Fibroblast of skin of abdomen (primary cell): ENCODE results near the gene ZP3.
"Not testable (repeated sequence)": the region's sequence is repeated elsewhere in the genome, so short reads cannot be mapped to it uniquely, and the experiment has no call there.

Source experiments
- DNase-seq: peaks from one replicate; pipeline ENCODE4 v3.0.0-alpha.2; 2013

Gene ZP3

DNA sequence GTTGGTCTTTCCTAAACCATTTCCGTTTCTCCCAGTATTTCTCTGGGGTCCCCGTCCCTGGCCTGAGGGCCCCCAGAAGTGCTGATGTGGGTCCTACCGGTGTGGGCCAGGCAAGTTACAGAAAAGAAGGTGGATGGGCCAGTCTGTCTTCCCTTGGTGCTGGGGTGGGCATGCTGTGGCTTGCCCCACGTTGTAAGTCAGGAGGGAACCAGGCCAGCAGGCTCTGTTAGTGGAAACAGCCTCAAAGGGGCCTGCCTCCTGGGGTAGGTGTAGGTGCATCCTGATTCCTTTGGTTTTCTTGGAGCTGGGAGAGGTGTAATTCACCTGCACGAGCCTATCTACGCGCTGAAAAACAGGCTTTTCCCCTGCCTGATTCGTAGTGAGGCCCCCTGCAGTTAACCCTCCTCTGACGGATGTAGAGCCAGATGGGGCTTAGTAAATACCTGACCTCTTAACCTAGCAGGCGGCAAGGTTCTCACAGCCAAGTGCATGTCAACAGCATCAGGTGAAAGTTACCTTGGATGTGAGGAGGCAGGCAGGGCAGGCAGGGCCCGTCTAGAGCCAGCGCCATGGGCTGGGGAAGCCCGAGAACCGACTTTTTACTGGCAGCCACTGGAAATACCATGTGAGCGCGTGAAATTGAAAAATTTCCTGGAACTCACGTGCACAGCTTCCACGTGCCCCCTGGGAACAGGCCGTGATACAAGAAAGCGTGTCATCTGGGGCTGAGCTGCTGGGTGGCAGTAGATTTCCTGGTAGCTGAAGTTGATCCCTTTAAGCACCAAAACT is 61.3 kb downstream of the ZP3 start:
- DNase-seq: not testable (repeated sequence)

- not testable (repeated sequence) for DNase-seq
These were observed 61.9 kb downstream of the ZP3 start for GRCh38 chr7:76486618-76487017.

GRCh38 chr7:76487969-76488368 is 63.2 kb downstream of the ZP3 start:
- DNase-seq: not testable (repeated sequence)
